SIG-M5 (cell line): Measurements from ENCODE around the gene EBNA1BP2.
"Not testable (repeated sequence)": the region's sequence is repeated elsewhere in the genome, so short reads cannot be mapped to it uniquely, and the experiment has no call there.

Experiments
- DNase-seq: peaks from one replicate; lab custom pipeline; 2025; lab: John Stamatoyannopoulos, UW

Gene EBNA1BP2

DNA sequence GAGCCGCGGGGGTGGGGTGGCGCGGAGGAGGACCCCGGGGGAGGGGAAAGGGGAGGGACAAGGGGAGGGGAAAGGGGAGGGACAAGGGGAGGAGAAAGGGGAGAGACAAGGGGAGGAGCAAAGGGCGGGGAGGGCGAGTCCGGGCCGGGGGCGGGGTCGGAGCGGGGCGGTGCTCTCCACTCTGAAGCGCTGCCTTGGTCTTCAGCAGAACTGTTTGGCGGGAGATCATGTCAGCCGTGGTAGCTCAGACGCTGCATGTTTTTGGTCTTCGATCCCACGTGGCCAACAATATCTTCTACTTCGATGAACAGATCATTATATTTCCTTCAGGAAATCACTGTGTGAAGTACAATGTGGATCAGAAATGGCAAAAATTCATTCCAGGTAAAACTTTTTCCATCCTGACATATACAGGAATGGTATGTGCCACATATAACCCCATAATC lies 460 bp upstream of the EBNA1BP2 start:
- DNase-seq: no peak

DNA sequence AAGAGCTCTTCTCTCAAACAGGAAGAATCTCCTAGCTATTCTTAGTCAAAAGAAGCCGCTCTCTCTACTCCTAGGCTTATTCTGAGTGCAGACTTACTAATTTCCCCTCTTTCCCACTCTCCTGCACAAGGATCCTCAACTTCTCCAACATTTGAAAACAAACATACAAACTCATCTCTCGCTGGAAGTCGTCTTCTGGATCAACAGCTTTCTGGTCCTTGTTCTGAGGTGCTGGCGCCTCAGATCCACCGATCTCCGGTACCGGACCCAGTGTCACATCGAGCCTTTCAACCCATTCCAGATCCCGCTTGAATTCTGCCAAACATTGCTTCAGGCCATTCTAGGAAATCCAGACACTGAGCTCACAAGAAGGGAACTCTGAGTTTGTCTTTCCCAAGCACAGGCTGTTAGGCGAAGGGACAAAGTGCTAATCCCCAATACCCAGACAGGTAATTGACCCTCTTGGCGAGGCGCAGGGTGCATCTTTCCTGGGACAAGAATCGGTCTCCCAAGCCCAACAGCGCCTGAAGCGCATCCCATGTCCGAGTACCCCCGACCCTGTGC lies 696 bp downstream of the EBNA1BP2 start:
- DNase-seq: no peak

DNA sequence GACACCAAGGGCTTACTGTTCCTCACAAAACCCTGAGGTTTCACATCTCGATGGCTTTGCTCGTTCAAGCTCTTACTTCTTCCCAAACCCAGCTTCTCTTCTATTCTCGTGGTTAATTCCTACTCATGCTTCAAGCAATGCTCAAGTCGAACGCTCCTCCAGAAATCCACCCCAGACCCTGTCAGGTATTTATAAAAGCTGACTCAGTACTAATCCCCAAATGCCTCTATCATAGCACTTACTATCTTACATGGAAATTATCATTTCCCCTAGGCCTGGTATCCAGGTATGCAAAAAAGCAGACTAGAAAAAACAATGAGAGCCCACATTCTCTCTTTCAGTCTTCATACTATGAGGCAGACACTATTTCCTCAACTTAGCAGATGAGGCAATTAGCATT lies 6.3 kb downstream of the EBNA1BP2 start:
- DNase-seq: no peak

- no peak for DNase-seq
Observed at GRCh38 chr1:43165162-43165561, 6.9 kb downstream of the EBNA1BP2 start.

DNA sequence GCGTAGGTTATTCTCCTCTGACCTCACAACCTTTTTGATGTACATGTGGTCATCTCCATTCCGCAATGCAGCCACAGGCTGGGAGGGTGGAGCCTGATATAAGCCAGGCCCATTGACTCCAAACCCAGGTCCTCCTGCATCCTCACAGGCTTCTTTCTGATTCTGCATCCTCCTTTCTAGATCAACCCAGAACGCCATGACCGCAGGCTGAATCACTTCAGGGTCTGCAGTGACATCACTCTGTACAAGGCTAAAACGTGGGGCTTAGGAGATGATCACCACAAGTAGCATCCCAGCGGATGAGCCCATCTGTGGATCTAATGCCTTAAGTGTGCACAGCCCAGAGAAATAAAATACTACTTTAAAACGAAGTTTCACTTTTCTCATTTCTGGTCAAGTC lies 16.1 kb downstream of the EBNA1BP2 start:
- no peak for DNase-seq

DNA sequence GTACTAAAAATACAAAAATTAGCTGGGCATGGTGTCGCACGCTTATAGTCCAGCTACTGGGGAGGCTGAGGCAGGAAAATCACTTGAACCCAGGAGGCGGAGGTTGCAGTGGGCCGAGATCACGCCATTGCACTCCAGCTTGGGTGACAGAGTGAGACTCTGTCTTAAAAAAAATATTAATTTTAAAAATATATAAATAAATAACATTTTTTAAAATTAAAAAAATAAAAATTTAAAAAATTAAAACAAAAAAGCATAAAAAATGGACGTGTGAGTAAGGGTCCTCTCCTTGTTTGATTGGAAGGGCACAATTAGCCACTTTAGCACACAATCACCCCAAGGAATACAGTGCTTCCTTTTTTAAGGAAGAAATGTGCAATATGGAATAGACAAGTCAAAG lies 18.6 kb downstream of the EBNA1BP2 start:
- DNase-seq: no peak

- no peak for DNase-seq
Observed at GRCh38 chr1:43152866-43153265, 19.2 kb downstream of the EBNA1BP2 start.

DNA sequence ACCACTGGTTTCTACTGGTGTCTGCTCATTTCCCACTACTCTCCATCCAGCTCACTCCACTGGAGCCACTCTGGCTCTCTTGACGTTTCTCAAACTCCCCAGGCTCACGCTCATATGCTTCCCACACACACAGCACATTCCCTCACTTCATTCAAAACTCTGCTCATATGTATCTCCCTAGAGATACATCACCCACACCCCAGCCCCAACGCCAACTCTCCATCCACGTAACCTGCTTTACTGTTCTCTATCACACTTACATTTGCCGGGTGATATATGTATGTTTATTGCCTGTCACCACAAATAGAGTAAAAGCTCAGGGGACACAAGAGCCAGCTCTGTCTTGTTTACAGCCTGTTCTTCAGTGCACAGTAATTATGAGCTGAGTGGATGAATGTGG lies 22.2 kb downstream of the EBNA1BP2 start:
- no peak for DNase-seq

DNA sequence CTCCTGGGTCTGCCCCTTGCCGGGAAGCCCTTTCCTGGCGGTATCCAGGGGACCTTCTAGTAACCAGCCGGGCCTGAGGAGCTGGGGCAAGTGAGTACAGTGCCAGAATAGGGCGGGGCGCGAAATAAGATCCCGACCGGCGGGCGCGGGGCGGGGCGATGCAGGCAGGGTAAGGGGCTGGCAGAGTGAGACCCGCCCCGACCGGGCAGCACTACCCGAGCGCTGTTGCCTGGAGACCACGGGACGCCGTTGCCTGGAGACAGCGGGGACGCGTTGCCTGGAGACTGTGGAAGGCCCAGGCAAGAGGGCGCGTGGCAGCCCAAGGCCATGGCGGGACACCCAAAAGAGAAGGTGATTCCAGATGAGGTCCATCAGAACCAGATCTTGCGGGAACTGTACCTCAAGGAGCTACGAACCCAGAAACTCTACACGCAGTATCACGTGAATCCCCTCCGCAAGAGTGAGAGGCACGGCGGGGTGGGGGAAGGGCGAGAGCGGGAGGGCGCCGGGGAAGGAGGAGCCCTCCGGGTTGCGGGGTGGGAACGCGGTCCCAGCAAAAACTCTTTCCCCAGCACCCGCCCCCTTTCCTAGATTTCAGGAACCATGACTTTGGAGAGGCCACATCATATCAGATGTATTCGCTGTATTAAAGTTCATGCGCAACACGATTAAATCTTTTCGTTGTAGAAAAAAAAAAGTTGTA lies 24.3 kb downstream of the EBNA1BP2 start:
- DNase-seq: no peak

GRCh38 chr1:43144237-43144636 lies 27.9 kb downstream of the EBNA1BP2 start:
- no peak for DNase-seq

DNA sequence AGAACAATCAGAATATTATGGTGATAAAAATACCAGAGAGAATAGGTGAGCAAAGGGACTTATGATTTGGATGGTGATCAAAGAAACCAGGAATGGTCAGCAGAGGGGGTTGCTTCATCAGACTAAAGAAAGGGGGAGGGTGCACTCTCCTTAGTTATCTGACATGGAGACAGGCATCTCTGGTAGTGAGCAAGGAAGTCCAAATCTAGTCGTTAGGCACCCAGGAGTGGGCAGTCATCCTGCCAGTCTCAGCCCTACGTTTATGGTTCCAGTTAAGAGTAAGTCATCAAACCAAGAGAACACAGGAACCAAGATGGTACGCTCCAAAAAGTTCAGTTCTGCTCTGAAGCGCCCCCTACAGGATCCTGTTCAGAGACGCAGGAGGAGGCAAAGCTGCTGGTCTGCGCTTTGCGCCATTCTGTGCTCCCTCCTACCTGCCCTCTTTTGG lies 28.6 kb downstream of the EBNA1BP2 start:
- DNase-seq: no peak

- DNase-seq: no peak
Observed at GRCh38 chr1:43140583-43140982, 31.5 kb downstream of the EBNA1BP2 start.

DNA sequence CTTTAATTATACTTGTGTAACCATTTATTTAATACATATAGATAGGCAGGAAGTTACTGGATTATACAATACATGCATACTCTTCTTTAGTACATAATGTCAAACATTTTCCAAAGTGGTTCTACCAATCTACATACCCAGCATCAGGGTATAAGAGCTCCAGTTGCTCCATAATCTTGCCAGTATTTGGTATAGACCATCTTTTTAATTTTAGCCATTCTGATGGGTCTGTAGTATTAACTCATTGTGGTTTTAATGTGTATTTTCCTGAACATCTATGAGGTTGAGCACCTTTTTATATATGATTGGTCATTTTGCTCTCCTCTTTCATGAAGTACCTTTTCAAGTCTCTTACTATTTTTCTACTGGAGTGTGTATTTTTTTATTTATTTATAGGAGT lies 32.1 kb downstream of the EBNA1BP2 start:
- DNase-seq: no peak

GRCh38 chr1:43139295-43139694 lies 32.8 kb downstream of the EBNA1BP2 start:
- DNase-seq: not testable (repeated sequence)

DNA sequence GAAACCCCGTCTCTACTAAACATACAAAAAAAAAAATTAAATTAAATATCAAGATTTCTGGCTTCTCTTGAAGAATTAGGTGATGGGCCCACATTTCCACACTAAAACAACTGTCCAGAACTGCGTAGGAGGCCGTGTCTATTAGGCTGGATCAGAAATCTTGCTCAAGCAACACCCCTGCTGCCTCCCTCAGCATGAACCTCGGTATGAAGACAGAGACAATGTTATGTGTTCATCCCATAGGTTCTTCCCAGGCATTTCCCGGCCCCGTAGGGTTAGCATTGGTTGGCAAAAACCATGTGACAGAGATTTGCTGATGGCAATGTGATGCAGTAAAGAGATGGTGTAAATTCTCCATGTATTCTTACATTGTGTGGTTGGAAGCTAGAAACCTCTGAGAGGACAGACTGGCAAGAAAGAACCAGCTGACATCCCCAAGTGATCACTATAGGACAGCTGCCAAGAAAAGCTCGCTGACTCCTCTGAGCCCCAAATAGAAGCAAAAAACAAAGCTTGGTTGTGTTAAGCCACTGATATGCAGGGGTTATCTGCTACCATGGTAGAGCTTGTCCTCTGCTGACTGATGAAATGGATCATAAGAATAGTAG lies 34.5 kb downstream of the EBNA1BP2 start:
- no peak for DNase-seq

GRCh38 chr1:43135857-43136781 lies 36.0 kb downstream of the EBNA1BP2 start:
- DNase-seq: no peak

DNA sequence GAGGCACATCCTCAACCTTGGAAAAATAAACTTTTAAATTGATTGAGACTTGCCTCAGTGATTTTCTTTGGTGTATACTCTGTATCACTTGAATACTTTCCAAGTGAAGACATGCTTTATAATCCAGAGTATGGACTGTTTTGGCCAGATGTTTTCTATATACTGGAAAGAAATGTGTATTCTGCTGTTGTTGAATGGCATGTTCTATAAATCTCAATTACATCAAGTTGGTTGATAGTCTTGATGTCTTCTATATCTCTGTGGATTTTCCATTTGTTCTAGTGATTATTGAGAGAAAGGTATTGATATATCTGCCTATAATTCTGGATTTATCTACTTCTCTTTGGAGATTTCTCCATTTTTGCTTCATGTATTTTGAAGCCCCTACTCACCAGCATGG lies 37.5 kb downstream of the EBNA1BP2 start:
- no peak for DNase-seq

GRCh38 chr1:43134068-43134467 lies 38.0 kb downstream of the EBNA1BP2 start:
- no peak for DNase-seq

DNA sequence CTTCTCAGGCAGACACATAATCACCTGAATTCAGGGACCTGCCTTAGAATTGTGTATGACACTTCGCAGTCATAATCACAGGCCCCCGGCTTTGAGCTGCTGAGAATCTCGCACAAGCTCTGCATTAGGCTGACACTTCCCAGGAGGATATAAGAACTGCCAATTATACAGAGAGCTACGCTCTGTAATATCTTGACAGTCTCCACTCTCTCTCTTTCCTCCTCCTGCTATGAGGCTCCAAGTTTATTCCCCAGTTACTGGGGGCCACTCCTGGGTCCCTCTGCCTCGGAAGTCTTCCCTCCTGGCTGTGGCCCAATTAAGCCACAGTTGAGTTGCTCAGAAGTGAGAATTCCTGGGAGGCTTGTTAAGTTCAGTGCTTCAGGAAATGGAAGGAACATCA lies 42.7 kb downstream of the EBNA1BP2 start:
- no peak for DNase-seq

DNA sequence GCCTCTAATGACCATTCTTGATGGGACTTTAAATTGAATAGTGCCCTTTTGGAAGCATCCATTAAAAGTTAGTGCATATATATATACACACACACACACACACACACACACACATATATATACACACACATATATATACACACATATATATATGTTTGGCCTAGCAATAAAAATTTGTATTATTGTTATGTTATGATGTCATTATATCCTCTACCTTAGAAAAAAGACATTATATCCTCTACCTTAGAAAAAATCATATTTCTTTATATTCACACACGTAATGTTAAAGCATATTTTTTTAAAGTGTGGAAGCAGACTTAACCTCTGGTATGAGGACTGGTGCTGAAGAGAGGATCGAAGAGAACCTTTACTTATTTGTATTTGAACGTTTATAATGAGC lies 43.3 kb downstream of the EBNA1BP2 start:
- DNase-seq: no peak

- DNase-seq: no peak
Observed at GRCh38 chr1:43123031-43123430, 49.1 kb downstream of the EBNA1BP2 start.

- DNase-seq: no peak
Observed at GRCh38 chr1:43121256-43121900, 50.7 kb downstream of the EBNA1BP2 start.
